Osteoblast (primary cell): ENCODE data around the gene CCNL2. TPM values are rescaled to one million over a fixed set of nuclear protein-coding genes. Genes with fewer than 3 reads are reported as not detected.

Experiments
- DNase-seq: peaks from one replicate; pipeline ENCODE4 v3.0.0; 2011; ENCODE audit warnings: low spot score, mixed read lengths; ENCODE audit not compliant: insufficient read length; ENCODE audit errors: missing footprints
- H2AFZ ChIP-seq: 2 replicates; pipeline ENCODE4 v1.6.0; 2011; ENCODE audit warnings: mild to moderate bottlenecking, low read length
- H3K27ac ChIP-seq: 2 replicates; pipeline ENCODE4 v1.5.1; 2011; ENCODE audit warnings: mild to moderate bottlenecking, low read depth, low read length, moderate library complexity
- H3K27me3 ChIP-seq: 2 replicates; pipeline ENCODE4 v1.6.0; 2012; ENCODE audit warnings: mild to moderate bottlenecking, control low read depth, inconsistent platforms, low read length, moderate library complexity; ENCODE audit not compliant: insufficient read depth
- H3K36me3 ChIP-seq: 2 replicates; pipeline ENCODE4 v1.5.1; 2011; ENCODE audit warnings: mild to moderate bottlenecking, low read length, control low read depth, moderate library complexity; ENCODE audit not compliant: insufficient read depth
- H3K4me1 ChIP-seq: 2 replicates; pipeline ENCODE4 v1.5.1; 2011; ENCODE audit warnings: mild to moderate bottlenecking, low read length, control low read depth, moderate library complexity; ENCODE audit not compliant: insufficient read depth
- H3K4me2 ChIP-seq: 2 replicates; pipeline ENCODE4 v1.6.0; 2011; ENCODE audit warnings: mild to moderate bottlenecking, low read length; ENCODE audit not compliant: insufficient read depth
- H3K4me3 ChIP-seq: fragments of 200-600 bp; sonication (generic); 3 replicates; pipeline ENCODE4 v1.5.1; 2012; ENCODE audit warnings: mild to moderate bottlenecking, low read length, inconsistent platforms; ENCODE audit not compliant: insufficient read depth
- H3K79me2 ChIP-seq: 2 replicates; pipeline ENCODE4 v1.6.0; 2012; ENCODE audit warnings: mild to moderate bottlenecking, low read length, control low read depth, inconsistent platforms; ENCODE audit not compliant: insufficient read depth
- H3K9me3 ChIP-seq: 2 replicates; pipeline ENCODE4 v1.5.1; 2011; ENCODE audit warnings: low read depth, low read length, control low read depth
- H4K20me1 ChIP-seq: 2 replicates; pipeline ENCODE4 v1.6.0; 2012; ENCODE audit warnings: mild to moderate bottlenecking, low read length, control low read depth; ENCODE audit not compliant: insufficient read depth
- total RNA-seq: library from RNA; depleted of rRNA; stranded (reverse); fragments of >200 nt; gene quantifications from 2 replicates; pipeline ENCODE4 v1.2.3, GENCODE V29; 2012
- TF ChIP-seq, protein P1 (sequence below): IDR thresholded peaks from 2 replicates; pipeline ENCODE4 v1.5.1; 2011; ENCODE audit warnings: mild to moderate bottlenecking, low read depth, low read length, moderate library complexity; ENCODE audit errors: extremely low read depth

Gene CCNL2
- total RNA-seq, 1 donor: 138 TPM

- peak; percentile 99 for DNase-seq
- H3K9me3 ChIP-seq: no peaks in the 10 kb centered on the region
- H3K4me2 ChIP-seq: peak overlapping the region; percentile 92
- peak overlapping the region; percentile 29 for H3K4me3 ChIP-seq
- TF ChIP-seq, protein P1, sequence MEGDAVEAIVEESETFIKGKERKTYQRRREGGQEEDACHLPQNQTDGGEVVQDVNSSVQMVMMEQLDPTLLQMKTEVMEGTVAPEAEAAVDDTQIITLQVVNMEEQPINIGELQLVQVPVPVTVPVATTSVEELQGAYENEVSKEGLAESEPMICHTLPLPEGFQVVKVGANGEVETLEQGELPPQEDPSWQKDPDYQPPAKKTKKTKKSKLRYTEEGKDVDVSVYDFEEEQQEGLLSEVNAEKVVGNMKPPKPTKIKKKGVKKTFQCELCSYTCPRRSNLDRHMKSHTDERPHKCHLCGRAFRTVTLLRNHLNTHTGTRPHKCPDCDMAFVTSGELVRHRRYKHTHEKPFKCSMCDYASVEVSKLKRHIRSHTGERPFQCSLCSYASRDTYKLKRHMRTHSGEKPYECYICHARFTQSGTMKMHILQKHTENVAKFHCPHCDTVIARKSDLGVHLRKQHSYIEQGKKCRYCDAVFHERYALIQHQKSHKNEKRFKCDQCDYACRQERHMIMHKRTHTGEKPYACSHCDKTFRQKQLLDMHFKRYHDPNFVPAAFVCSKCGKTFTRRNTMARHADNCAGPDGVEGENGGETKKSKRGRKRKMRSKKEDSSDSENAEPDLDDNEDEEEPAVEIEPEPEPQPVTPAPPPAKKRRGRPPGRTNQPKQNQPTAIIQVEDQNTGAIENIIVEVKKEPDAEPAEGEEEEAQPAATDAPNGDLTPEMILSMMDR: peak; percentile 51
- H3K36me3 ChIP-seq: peaks cover 21% of the 10 kb centered on the region
- H3K4me1 ChIP-seq: peaks cover 35% of the 10 kb centered on the region
- H4K20me1 ChIP-seq: peaks cover 69% of the 10 kb centered on the region
- H3K79me2 ChIP-seq: peaks cover 87% of the 10 kb centered on the region
- no peaks in the 10 kb centered on the region for H3K27me3 ChIP-seq
- no peak overlapping the region for H2AFZ ChIP-seq
- H3K27ac ChIP-seq: peak overlapping the region; percentile 56
Measured at GRCh38 chr1:1344655-1345361, 54.3 kb downstream of the CCNL2 start.

DNA sequence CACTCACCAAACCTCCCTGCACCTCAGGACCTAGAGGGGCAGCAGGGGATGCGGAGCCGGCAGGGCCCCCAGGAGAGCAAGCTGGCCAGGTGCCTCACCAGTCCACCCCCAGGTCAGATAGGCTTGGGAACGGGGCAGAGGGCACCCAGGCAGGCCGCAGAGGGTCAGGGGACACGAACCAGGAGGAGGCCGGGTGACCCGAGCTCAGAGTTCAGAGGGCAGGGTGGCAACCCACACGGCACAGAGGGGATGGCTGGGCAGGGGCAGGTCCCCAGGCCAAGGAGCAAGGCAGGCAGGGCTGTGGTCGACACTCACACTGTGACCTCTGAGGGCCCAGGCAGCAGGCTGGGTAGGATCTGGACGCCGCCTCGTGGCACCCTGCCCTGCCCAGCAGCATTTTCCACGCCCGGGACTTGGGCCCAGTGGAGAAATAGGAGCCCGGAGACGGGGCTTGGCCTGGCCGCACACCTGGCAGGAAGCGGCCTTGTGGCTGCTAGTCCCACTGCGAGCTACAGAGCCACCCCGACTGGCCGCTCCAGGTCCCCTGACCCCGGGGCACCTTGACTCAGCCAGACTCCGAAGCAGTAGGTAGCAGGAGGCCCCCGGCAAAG is 55.2 kb downstream of the CCNL2 start:
- Histone ChIP-seq H3K4me2 (no peak overlapping the region), H2AFZ (no peak overlapping the region), H3K36me3 (peaks cover 21% of the 10 kb centered on the region), H3K9me3 (no peaks in the 10 kb centered on the region), H3K79me2 (peaks cover 87% of the 10 kb centered on the region), H3K27me3 (no peaks in the 10 kb centered on the region), H3K4me3 (no peak overlapping the region), H3K4me1 (peaks cover 35% of the 10 kb centered on the region), H3K27ac (peak overlapping the region; percentile 56), H4K20me1 (peaks cover 69% of the 10 kb centered on the region)
- TF ChIP-seq, protein P1: no peak
- no peak for DNase-seq

DNA sequence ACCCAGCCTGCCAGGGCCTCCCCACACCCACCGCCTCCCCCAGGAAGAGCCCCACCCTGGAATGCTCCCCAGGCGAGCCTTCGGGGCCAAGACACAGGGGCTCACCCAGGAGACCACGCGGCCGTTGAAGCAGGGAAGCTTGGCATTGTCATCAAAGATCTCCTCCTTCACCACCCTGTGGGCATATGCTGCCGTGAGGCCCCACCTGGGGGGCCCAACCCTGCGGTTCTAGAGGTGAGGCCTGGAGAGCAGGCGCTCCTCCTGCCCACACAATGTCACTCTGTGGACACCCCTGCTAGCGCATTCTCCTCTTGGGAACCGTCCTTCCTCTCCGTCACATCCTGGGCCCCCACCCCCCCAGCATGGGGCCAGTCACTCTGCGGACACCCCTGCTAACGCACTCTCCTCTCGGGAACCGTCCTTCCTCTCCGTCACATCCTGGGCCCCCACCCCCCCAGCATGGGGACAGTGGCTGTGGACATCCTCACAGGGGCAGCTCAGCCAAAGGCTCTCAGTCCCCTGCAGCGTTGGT is 56.5 kb downstream of the CCNL2 start:
- Histone ChIP-seq H3K4me2 (no peak overlapping the region), H3K4me3 (no peak overlapping the region), H3K27me3 (no peaks in the 10 kb centered on the region), H3K36me3 (peaks cover 28% of the 10 kb centered on the region), H4K20me1 (peaks cover 67% of the 10 kb centered on the region), H3K79me2 (peaks cover 74% of the 10 kb centered on the region), H3K27ac (no peak overlapping the region), H3K9me3 (no peaks in the 10 kb centered on the region), H3K4me1 (peaks cover 31% of the 10 kb centered on the region), H2AFZ (no peak overlapping the region)
- TF ChIP-seq, protein P1: no peak
- DNase-seq: no peak

DNA sequence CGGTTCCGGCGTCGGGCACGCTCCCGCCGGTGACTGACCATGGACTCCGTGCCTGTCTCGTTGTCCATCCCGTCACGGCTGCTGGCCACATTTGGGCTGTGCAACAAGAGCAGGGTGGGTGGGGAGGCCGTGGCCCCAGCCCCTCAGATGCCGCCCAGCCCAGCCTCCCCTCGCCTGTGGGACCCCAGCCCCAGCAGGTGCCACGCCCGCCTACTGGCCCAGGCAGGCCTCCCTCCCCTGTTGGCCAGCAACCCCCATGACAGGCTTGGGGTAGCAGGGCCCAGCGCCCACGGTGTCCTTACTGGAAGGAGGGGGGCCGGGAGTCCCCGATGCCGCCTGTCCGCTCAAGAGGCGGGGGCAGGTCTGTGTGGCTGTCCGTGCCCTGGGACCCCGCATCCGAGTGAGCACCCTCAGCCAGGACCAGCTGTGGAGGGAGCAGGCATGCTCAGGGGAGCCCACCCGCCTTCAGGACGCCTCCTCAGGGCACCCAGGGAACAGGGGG is 57.0 kb downstream of the CCNL2 start:
- Histone ChIP-seq H3K27me3 (no peaks in the 10 kb centered on the region), H4K20me1 (peaks cover 66% of the 10 kb centered on the region), H3K79me2 (peaks cover 69% of the 10 kb centered on the region), H3K27ac (no peak overlapping the region), H2AFZ (no peak overlapping the region), H3K36me3 (peaks cover 32% of the 10 kb centered on the region), H3K9me3 (no peaks in the 10 kb centered on the region), H3K4me2 (no peak overlapping the region), H3K4me3 (no peak overlapping the region), H3K4me1 (peaks cover 26% of the 10 kb centered on the region)
- DNase-seq: no peak
- TF ChIP-seq, protein P1: no peak
